Erythroblast (primary cell): ENCODE results near the gene PGA5.

Experiments
- GATA1 ChIP-seq: IDR thresholded peaks from 2 replicates; pipeline ENCODE4 v1.6.1; 2011; ENCODE audit warnings: low read depth, mild to moderate bottlenecking, control low read depth, low read length, moderate library complexity
- POLR2A ChIP-seq: IDR thresholded peaks from 2 replicates; pipeline ENCODE4 v1.6.1; 2011; ENCODE audit warnings: mild to moderate bottlenecking, low read length

- TF ChIP-seq POLR2A (no peak), GATA1 (no peak)
These were observed 45.8 kb upstream of the PGA5 start for GRCh38 chr11:61194981-61195695.
